22Rv1 (cell line): ENCODE data around the gene SCGB1D4.

ENCODE experiments used
- ZFX ChIP-seq: fragments of 450-650 bp; IDR thresholded peaks from 2 replicates; pipeline ENCODE4 v1.6.1; 2017; ENCODE audit warnings: antibody characterized with exemption, borderline replicate concordance
- TF ChIP-seq, protein P1 (sequence below): fragments of 450-650 bp; IDR thresholded peaks from 2 replicates; pipeline ENCODE4 v1.5.1; 2017; ENCODE audit warnings: mild to moderate bottlenecking

- TF ChIP-seq, protein P1, sequence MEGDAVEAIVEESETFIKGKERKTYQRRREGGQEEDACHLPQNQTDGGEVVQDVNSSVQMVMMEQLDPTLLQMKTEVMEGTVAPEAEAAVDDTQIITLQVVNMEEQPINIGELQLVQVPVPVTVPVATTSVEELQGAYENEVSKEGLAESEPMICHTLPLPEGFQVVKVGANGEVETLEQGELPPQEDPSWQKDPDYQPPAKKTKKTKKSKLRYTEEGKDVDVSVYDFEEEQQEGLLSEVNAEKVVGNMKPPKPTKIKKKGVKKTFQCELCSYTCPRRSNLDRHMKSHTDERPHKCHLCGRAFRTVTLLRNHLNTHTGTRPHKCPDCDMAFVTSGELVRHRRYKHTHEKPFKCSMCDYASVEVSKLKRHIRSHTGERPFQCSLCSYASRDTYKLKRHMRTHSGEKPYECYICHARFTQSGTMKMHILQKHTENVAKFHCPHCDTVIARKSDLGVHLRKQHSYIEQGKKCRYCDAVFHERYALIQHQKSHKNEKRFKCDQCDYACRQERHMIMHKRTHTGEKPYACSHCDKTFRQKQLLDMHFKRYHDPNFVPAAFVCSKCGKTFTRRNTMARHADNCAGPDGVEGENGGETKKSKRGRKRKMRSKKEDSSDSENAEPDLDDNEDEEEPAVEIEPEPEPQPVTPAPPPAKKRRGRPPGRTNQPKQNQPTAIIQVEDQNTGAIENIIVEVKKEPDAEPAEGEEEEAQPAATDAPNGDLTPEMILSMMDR, result no peak
- TF ChIP-seq ZFX, result no peak
These were observed 42.6 kb downstream of the SCGB1D4 start for GRCh38 chr11:62256281-62256680.
